Measurements from ENCODE around the gene SYTL2.

Gene SYTL2

GRCh38 chr11:85749884-85750283 lies 61.1 kb downstream of the SYTL2 start:
- TF ChIP-seq CTCF (IDR thresholded peaks at IDR 0.05; ENCODE audit: low read length) (no peak), EZH2 (IDR thresholded peaks at IDR 0.05; ENCODE audit: borderline replicate concordance, low read length) (no peak)
- Histone ChIP-seq H3K4me1 (ENCODE audit: insufficient read depth, low read length, severe bottlenecking) (no peaks in the 10 kb centered on the region), H3K4me3 (ENCODE audit: low read depth, low read length, poor library complexity, severe bottlenecking) (no peak overlapping the region), H3F3A (ENCODE audit: insufficient read depth, low read length) (no peaks in the 10 kb centered on the region), H3K79me2 (ENCODE audit: insufficient read depth, low read length) (no peaks in the 10 kb centered on the region), H3K36me3 (ENCODE audit: insufficient read depth, low read length) (no peaks in the 10 kb centered on the region), H3K4me2 (ENCODE audit: low read length) (no peak overlapping the region), H3K27ac (ENCODE audit: low read depth, low read length, poor library complexity, severe bottlenecking) (no peak overlapping the region), H3K27me3 (ENCODE audit: insufficient read depth, low read length) (no peaks in the 10 kb centered on the region), H2AFZ (ENCODE audit: low read length) (no peak overlapping the region), H3K9me2 (ENCODE audit: low read depth, low read length) (no peaks in the 10 kb centered on the region), H3K9me3 (ENCODE audit: low read length) (no peaks in the 10 kb centered on the region), H4K20me1 (ENCODE audit: insufficient read depth, low read length) (no peaks in the 10 kb centered on the region), H3K9ac (ENCODE audit: low read length) (no peak overlapping the region)

- Histone ChIP-seq H3F3A (ENCODE audit: insufficient read depth, low read length) (no peaks in the 10 kb centered on the region), H2AFZ (ENCODE audit: low read length) (no peak overlapping the region), H3K36me3 (ENCODE audit: insufficient read depth, low read length) (no peaks in the 10 kb centered on the region), H3K4me3 (ENCODE audit: low read depth, low read length, poor library complexity, severe bottlenecking) (no peak overlapping the region), H3K9ac (ENCODE audit: low read length) (no peak overlapping the region), H3K9me3 (ENCODE audit: low read length) (no peaks in the 10 kb centered on the region), H3K9me2 (ENCODE audit: low read depth, low read length) (no peaks in the 10 kb centered on the region), H3K4me2 (ENCODE audit: low read length) (no peak overlapping the region), H4K20me1 (ENCODE audit: insufficient read depth, low read length) (no peaks in the 10 kb centered on the region), H3K27ac (ENCODE audit: low read depth, low read length, poor library complexity, severe bottlenecking) (no peak overlapping the region), H3K4me1 (ENCODE audit: insufficient read depth, low read length, severe bottlenecking) (no peaks in the 10 kb centered on the region), H3K79me2 (ENCODE audit: insufficient read depth, low read length) (no peaks in the 10 kb centered on the region), H3K27me3 (ENCODE audit: insufficient read depth, low read length) (no peaks in the 10 kb centered on the region)
- no peak for TF ChIP-seq CTCF (IDR thresholded peaks at IDR 0.05; ENCODE audit: low read length)
- no peak for TF ChIP-seq EZH2 (IDR thresholded peaks at IDR 0.05; ENCODE audit: borderline replicate concordance, low read length)
These were observed 61.6 kb downstream of the SYTL2 start for GRCh38 chr11:85749287-85749834.

- no peaks in the 10 kb centered on the region for H3K27me3 ChIP-seq (ENCODE audit: insufficient read depth, low read length)
- no peaks in the 10 kb centered on the region for H3K36me3 ChIP-seq (ENCODE audit: insufficient read depth, low read length)
- no peak overlapping the region for H2AFZ ChIP-seq (ENCODE audit: low read length)
- TF ChIP-seq CTCF (IDR thresholded peaks at IDR 0.05; ENCODE audit: low read length) (no peak), EZH2 (IDR thresholded peaks at IDR 0.05; ENCODE audit: borderline replicate concordance, low read length) (no peak)
- no peaks in the 10 kb centered on the region for H4K20me1 ChIP-seq (ENCODE audit: insufficient read depth, low read length)
- H3K79me2 ChIP-seq (ENCODE audit: insufficient read depth, low read length) = no peaks in the 10 kb centered on the region
- no peak overlapping the region for H3K9ac ChIP-seq (ENCODE audit: low read length)
- no peak overlapping the region for H3K4me3 ChIP-seq (ENCODE audit: low read depth, low read length, poor library complexity, severe bottlenecking)
- H3K4me1 ChIP-seq (ENCODE audit: insufficient read depth, low read length, severe bottlenecking) = no peaks in the 10 kb centered on the region
- no peak overlapping the region for H3K27ac ChIP-seq (ENCODE audit: low read depth, low read length, poor library complexity, severe bottlenecking)
- H3K4me2 ChIP-seq (ENCODE audit: low read length) = no peak overlapping the region
- H3K9me3 ChIP-seq (ENCODE audit: low read length) = no peaks in the 10 kb centered on the region
- H3K9me2 ChIP-seq (ENCODE audit: low read depth, low read length) = no peaks in the 10 kb centered on the region
- H3F3A ChIP-seq (ENCODE audit: insufficient read depth, low read length) = no peaks in the 10 kb centered on the region
These were observed 62.5 kb downstream of the SYTL2 start for GRCh38 chr11:85748455-85748891.

Measured in OCI-LY1 (cell line).